Measurements from ENCODE around the gene DNMBP.
A peak's percentile ranks its signal among the peaks of the same experiment; 100 is the strongest.
"Not testable (repeated sequence)": the region's sequence is repeated elsewhere in the genome, so short reads cannot be mapped to it uniquely, and the experiment has no call there.

Gene DNMBP

DNA sequence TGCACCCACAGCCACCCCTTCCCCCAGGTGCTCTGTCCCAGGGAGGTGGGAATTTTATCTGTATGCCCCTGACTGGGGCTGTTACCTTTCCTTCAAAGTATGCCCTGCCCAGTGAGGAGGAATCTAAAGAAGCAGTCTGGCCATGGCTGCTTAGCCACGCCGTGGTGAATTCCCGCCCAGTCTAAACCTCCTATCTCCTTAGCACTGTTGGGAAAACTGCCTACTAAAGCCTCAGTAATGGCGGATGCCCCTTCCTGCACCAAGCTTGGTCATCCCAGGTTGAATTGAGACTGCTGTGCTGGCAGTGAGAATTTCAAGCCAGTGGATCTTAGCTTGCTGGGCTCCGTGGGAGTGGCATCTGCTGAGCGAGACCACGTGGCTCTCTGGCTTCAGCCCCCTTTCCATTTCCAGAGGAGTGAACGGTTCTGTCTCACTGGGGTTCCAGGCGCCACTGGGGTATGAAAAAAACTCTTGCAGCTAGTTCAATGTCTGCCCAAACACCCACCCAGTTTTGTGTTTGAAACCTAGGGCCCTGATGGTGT is 140.1 kb downstream of the DNMBP start:
- DNase-seq (ENCODE audit: low spot score) = no peak

DNA sequence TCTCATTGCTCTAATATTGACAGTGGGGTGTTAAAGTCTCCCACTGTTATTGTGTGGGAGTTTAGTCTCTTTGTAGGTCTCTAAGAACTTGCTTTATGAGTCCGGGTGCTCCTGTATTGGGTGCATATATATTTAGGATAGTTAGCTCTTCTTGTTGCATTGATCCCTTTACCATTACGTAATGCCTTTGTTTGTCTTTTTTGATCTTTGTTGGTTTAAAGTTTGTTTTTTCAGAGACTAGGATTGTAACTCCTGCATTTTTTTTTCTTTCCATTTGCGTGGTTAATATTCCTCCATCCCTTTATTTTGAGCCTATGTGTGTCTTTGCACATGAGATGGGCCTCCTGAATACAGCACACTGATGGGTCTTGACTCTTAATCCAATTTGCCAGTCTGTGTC is 142.5 kb downstream of the DNMBP start:
- DNase-seq (ENCODE audit: low spot score) = not testable (repeated sequence)

- not testable (repeated sequence) for DNase-seq (ENCODE audit: low spot score)
Observed at GRCh38 chr10:99863535-99864240, 146.1 kb downstream of the DNMBP start.

GRCh38 chr10:99860466-99860865 is 149.3 kb downstream of the DNMBP start:
- no peak for DNase-seq (ENCODE audit: low spot score)

GRCh38 chr10:99859585-99859984 is 150.2 kb downstream of the DNMBP start:
- peak; percentile 62 for DNase-seq (ENCODE audit: low spot score)

- no peak for DNase-seq (ENCODE audit: low spot score)
Observed at GRCh38 chr10:99858849-99859248, 150.9 kb downstream of the DNMBP start.

- no peak for DNase-seq (ENCODE audit: low spot score)
Observed at GRCh38 chr10:99855479-99856071, 154.2 kb downstream of the DNMBP start.

- DNase-seq (ENCODE audit: low spot score) = peak; percentile 21
Observed at GRCh38 chr10:99854860-99855259, 154.9 kb downstream of the DNMBP start.

DNA sequence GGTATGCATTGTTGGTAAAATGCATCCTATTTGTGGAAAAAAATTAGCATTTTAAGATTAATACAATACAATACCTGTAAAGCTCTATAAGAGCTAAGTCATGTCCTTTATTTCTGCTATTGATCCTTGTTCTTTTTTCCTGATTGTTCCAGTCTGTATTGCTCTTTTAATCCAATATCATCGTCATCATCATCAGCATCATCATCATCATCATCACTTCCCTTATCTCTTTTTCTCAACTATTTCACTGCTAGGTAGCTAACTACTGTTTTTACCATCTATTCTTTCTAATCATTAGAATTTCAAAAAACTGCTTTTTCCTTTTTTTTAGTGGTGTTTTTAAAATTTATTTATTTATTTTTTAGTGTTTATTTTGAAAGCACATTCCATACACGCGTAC is 156.1 kb downstream of the DNMBP start:
- DNase-seq (ENCODE audit: low spot score) = no peak

DNA sequence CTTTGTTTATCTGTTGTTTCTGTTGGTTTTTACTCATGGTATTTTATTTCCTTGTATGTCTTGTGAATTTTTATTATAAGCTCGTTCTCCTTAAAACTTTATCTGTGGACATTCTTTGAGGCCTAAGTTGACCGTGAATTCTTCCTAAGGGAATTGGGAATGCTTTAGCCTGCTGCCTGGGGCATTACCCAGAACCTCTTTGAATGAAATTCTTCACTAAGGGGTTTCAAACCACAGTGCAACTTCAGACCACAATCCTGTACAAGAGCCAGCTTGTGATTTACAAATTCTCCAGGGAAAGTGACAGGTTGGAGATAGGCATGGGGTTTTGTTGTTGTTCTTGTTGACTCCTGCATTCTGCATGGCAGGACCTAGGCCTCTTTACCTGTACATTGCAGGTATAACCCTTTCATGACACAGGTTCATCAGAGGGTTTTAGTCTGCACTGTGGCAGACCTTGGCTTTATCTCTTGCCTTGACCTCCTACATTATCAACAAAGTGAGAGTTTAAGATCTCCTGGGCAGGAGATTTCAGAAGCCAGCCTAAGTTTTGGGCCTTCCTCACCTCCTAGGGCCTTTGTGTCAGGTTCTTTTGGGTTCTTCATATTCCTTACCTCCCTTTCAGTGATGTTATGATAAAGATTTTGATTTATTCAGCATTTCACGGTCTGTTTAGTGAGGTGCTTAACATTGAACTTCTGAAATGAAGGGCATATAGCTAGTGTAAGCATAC is 157.1 kb downstream of the DNMBP start:
- DNase-seq (ENCODE audit: low spot score) = no peak

DNA sequence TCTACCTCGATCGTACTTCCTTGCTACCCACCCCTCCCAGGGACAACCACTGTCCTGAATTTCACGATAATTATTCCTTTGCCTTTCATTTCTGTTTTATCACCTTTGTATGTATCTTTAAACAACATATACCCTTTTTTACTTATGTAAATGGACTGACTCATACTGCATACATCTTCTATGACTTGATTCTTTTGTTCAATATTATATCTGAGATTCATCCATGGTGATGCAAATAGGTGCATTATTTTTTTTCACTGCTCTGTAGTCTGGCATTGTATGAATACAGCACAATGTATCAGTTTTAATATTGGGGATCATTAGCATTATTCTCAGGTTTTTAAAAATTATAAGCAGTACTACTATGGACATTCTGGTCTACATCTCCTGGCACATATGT is 157.9 kb downstream of the DNMBP start:
- no peak for DNase-seq (ENCODE audit: low spot score)

DNA sequence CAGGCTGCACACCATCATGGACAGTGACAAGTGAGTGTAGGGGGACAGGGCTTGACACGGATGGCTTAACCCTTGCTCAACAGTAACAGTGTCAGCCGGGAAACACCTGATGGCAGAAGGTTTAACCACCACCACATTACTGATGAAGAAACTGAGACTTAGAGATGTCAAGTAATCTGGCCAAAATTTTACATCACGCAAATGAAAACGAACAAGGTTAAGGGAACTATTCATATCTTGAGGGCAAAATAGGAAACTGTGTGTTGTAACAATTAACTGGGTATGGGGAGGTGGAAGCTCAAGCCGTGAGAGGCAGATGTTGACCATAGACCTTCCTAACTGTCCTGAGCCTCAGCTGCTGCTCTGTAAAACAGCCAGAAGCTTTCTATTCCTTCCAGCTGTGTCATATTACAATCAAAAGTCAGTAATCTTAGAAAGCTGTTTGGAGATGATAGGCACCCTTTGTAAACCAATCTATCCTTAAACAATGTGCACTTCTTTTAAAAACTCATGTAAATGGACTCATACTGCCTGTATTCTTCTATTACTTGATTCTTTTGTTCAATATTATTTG is 158.9 kb downstream of the DNMBP start:
- DNase-seq (ENCODE audit: low spot score) = no peak

- DNase-seq (ENCODE audit: low spot score) = no peak
Observed at GRCh38 chr10:99850021-99850766, 159.6 kb downstream of the DNMBP start.

DNA sequence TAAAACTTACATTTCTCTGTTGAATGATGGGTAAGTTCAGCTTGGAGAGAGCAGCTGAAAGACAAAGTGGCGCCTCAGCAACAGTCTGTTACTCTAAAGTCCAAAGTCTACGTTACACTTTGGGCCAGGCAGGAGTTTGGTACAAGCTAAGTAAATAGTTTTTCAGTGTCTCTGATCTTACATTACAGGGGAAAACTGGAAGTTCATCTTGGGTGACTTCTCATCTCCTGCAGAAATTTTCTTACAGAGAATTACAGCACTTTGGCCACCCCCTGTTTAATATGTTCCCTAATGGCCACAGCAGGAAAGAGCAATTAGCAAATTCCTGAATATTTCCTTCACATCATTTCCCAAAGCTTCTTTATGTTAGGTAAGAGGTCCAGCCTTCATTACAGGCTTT is 160.2 kb downstream of the DNMBP start:
- DNase-seq (ENCODE audit: low spot score) = no peak

GRCh38 chr10:99849057-99849456 is 160.7 kb downstream of the DNMBP start:
- no peak for DNase-seq (ENCODE audit: low spot score)

DNA sequence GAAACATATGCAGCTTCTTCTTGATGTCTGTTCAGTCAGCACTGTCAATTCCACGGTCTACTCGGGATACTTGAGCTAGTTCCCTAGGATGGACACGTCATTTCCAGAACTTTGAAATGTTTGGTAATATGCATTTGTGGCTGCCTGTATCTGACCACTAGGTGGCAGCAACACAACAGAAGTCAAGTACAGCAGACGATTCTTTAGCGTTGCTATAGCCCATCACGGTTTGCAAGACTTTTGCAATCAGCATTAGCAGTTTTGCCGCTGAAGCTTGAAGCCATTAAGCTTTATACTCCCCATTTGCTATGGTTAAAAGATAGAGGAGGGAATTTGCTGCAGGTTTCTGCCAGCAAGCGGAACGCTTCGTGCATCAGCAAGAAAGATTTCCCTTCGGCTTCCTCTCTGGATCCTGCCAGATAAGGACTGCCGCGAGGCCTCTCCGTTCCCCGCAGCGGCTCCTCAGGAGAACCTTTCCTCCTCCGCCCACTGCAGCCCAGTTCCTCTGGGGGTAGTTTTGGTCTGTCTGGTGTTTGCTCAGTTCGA is 163.8 kb downstream of the DNMBP start:
- peak; percentile 88 for DNase-seq (ENCODE audit: low spot score)

- DNase-seq (ENCODE audit: low spot score) = no peak
Observed at GRCh38 chr10:99844433-99844955, 165.3 kb downstream of the DNMBP start.

- DNase-seq (ENCODE audit: low spot score) = no peak
Observed at GRCh38 chr10:99843310-99843709, 166.4 kb downstream of the DNMBP start.

- no peak for DNase-seq (ENCODE audit: low spot score)
Observed at GRCh38 chr10:99841746-99842145, 168.0 kb downstream of the DNMBP start.

GRCh38 chr10:99840859-99841258 is 168.9 kb downstream of the DNMBP start:
- not testable (repeated sequence) for DNase-seq (ENCODE audit: low spot score)

GRCh38 chr10:99836711-99837110 is 173.0 kb downstream of the DNMBP start:
- DNase-seq (ENCODE audit: low spot score) = no peak
